Upper lobe of right lung (tissue), 1 donor: ENCODE results near the gene CERKL. TPM values are rescaled to one million over a fixed set of nuclear protein-coding genes. Genes with fewer than 3 reads are reported as not detected.

Experiments used
- ATAC-seq: fragments of 200-7000 bp; cut with Tn5 transposase; one replicate; pipeline ENCODE4 v1.9.1; 2020; ENCODE audit warnings: mild to moderate bottlenecking, moderate library complexity
- DNase-seq: peaks from one replicate; pipeline ENCODE4 v3.0.0-alpha.2; 2020
- H3K27ac ChIP-seq: fragments of 200-600 bp; one replicate; pipeline ENCODE4 v1.8.0; 2022
- H3K27me3 ChIP-seq: fragments of 200-600 bp; one replicate; pipeline ENCODE4 v1.8.0; 2022; ENCODE audit warnings: mild to moderate bottlenecking
- H3K36me3 ChIP-seq: fragments of 200-600 bp; one replicate; pipeline ENCODE4 v1.8.0; 2022
- H3K4me1 ChIP-seq: fragments of 200-600 bp; one replicate; pipeline ENCODE4 v1.8.0; 2022
- H3K4me3 ChIP-seq: fragments of 200-600 bp; one replicate; pipeline ENCODE4 v1.8.0; 2022; ENCODE audit warnings: mild to moderate bottlenecking
- H3K9me3 ChIP-seq: fragments of 200-600 bp; one replicate; pipeline ENCODE4 v1.8.0; 2022
- CTCF ChIP-seq: fragments of 200-600 bp; IDR thresholded peaks from one replicate; pipeline ENCODE4 v1.8.0; 2022; ENCODE audit warnings: antibody characterized with exemption
- intact Hi-C: fragments of 100-400 bp; cut with DNase I; formaldehyde crosslinking; loops from one replicate; pipeline ENCODE4 v1.11.0; 2022
- total RNA-seq: library from RNA; stranded (reverse); fragmentation: NEBNext Ultra II Directional; extraction: Animal tissue kit (Norgen Biotek cat#: 25700); gene quantifications from one replicate; pipeline ENCODE4 v1.2.1, GENCODE V29; 2021
- donor health status: DM: no; HTN: yes; CAD: no; lungs with severe emphysema.

Gene CERKL
- total RNA-seq, 1 donor from 2014 or later, result 0.29 TPM

- no peaks in the 10 kb centered on the region for H3K27me3 ChIP-seq
- DNase-seq (no peak), ATAC-seq (no peak)
- intact Hi-C loops, result no loop called here
- H3K9me3 ChIP-seq, result no peaks in the 10 kb centered on the region
- no peak overlapping the region for H3K4me3 ChIP-seq
- TF ChIP-seq CTCF, result no peak
- no peaks in the 10 kb centered on the region for H3K36me3 ChIP-seq
- no peaks in the 10 kb centered on the region for H3K4me1 ChIP-seq
- H3K27ac ChIP-seq, result no peak overlapping the region
These were observed 103.7 kb downstream of the CERKL start for GRCh38 chr2:181553244-181553643.

- no peak for TF ChIP-seq CTCF
- intact Hi-C loops, result no loop called here
- no peaks in the 10 kb centered on the region for H3K4me1 ChIP-seq
- H3K4me3 ChIP-seq, result no peak overlapping the region
- no peaks in the 10 kb centered on the region for H3K36me3 ChIP-seq
- no peak overlapping the region for H3K27ac ChIP-seq
- no peaks in the 10 kb centered on the region for H3K9me3 ChIP-seq
- ATAC-seq (no peak), DNase-seq (no peak)
- H3K27me3 ChIP-seq, result no peaks in the 10 kb centered on the region
These were observed 104.1 kb downstream of the CERKL start for GRCh38 chr2:181552808-181553207.

GRCh38 chr2:181546086-181546485, 110.8 kb downstream of the CERKL start:
- no peak overlapping the region for H3K27ac ChIP-seq
- H3K36me3 ChIP-seq, result no peaks in the 10 kb centered on the region
- no peaks in the 10 kb centered on the region for H3K4me1 ChIP-seq
- DNase-seq (no peak), ATAC-seq (no peak)
- intact Hi-C loops, result no loop called here
- no peak overlapping the region for H3K4me3 ChIP-seq
- no peaks in the 10 kb centered on the region for H3K9me3 ChIP-seq
- TF ChIP-seq CTCF, result no peak
- no peaks in the 10 kb centered on the region for H3K27me3 ChIP-seq

GRCh38 chr2:181542170-181542569, 114.7 kb downstream of the CERKL start:
- TF ChIP-seq CTCF, result no peak
- ATAC-seq (no peak), DNase-seq (no peak)
- Histone ChIP-seq H3K4me1 (no peaks in the 10 kb centered on the region), H3K36me3 (no peaks in the 10 kb centered on the region), H3K4me3 (no peak overlapping the region), H3K27ac (no peak overlapping the region), H3K9me3 (no peaks in the 10 kb centered on the region), H3K27me3 (no peaks in the 10 kb centered on the region)
- intact Hi-C loops, result no loop called here

GRCh38 chr2:181540421-181540820, 116.5 kb downstream of the CERKL start:
- Histone ChIP-seq H3K36me3 (peaks cover 8% of the 10 kb centered on the region), H3K9me3 (no peaks in the 10 kb centered on the region), H3K27me3 (no peaks in the 10 kb centered on the region), H3K27ac (no peak overlapping the region), H3K4me1 (no peaks in the 10 kb centered on the region), H3K4me3 (no peak overlapping the region)
- no peak for ATAC-seq
- DNase-seq, result no peak
- intact Hi-C loops, result no loop called here
- no peak for TF ChIP-seq CTCF

- H3K27me3 ChIP-seq, result no peaks in the 10 kb centered on the region
- no peak for ATAC-seq
- intact Hi-C loops, result no loop called here
These were observed 120.2 kb downstream of the CERKL start for GRCh38 chr2:181536730-181537129.

More at GRCh38 chr2:181536730-181537129, 120.2 kb downstream of the CERKL start:
- H3K36me3 ChIP-seq, result peaks cover 10% of the 10 kb centered on the region
- H3K9me3 ChIP-seq, result no peaks in the 10 kb centered on the region
- no peak for TF ChIP-seq CTCF
- H3K4me3 ChIP-seq, result no peak overlapping the region
- no peak overlapping the region for H3K27ac ChIP-seq
- no peaks in the 10 kb centered on the region for H3K4me1 ChIP-seq
- DNase-seq, result no peak
